ENCODE data around the gene EFCAB11.
"Not testable (repeated sequence)": the region's sequence is repeated elsewhere in the genome, so short reads cannot be mapped to it uniquely, and the experiment has no call there.

The EFCAB11 gene

DNA sequence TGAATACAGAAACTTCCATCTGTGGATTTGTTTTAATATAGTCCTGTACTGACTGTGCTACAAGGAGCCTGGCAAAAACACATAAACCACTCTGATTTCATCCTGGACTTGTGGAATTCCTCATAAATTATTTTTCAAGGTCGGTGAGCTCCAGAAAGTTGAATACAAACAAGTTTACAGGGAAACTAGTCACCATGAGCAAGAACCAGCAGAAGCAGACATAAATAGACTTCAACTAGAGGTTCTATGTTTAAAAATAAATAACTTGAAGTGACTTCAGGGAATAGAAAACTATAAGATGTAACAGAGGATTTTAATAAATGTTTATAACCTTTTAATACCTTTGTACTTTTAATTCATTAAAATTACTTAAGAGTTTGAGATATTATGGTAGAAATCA is 63.5 kb downstream of the EFCAB11 start:
- Histone ChIP-seq H3K9ac (ENCODE audit: low read depth, low read length) (no peak overlapping the region), H3K9me3 (ENCODE audit: control insufficient read depth, insufficient read depth, low read length) (no peaks in the 10 kb centered on the region), H3K4me1 (ENCODE audit: insufficient read depth, low read length) (no peaks in the 10 kb centered on the region), H3K36me3 (ENCODE audit: insufficient read depth, low read length) (no peaks in the 10 kb centered on the region)

DNA sequence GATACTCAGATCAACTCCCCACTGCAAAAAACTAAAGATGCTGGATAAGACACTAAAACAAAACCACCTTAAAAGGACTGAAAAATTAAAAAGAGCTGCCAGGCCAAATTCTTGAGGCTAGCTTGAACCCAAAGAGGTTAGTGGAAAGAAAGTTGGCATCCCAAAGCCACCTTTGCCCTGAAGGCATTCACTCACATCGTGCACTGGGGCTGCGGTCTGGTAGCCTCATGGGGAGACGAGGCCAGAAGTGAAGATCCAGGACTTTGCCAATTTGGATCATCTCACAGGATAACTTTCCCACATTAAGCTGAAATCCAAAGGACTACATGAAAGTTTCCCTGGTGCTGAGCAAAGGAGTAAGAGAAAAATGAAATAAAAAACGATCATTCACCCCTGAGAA is 63.9 kb downstream of the EFCAB11 start:
- Histone ChIP-seq H3K4me1 (ENCODE audit: insufficient read depth, low read length) (no peaks in the 10 kb centered on the region), H3K9ac (ENCODE audit: low read depth, low read length) (no peak overlapping the region), H3K9me3 (ENCODE audit: control insufficient read depth, insufficient read depth, low read length) (no peaks in the 10 kb centered on the region), H3K36me3 (ENCODE audit: insufficient read depth, low read length) (no peaks in the 10 kb centered on the region)

DNA sequence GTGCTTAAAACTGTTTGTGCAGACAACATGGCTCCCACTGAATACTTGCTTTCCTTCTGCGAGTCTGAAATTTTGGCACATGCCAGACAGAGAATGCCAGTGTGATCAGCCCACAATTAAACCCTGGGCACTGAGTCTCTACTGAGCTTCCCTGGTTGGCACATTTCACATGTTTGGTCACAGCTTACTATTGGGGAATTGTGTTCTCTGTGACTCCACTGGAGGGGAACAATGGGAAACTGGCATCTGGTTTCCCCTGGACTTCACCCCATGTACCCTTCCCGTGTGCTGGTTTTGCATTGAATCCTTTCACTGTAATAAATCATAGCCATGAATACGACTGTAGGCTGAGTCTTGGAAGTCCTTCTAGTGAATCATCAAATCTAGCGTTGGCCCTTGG is 64.9 kb downstream of the EFCAB11 start:
- H3K4me1 ChIP-seq (ENCODE audit: insufficient read depth, low read length), result no peaks in the 10 kb centered on the region
- H3K9ac ChIP-seq (ENCODE audit: low read depth, low read length), result no peak overlapping the region
- H3K36me3 ChIP-seq (ENCODE audit: insufficient read depth, low read length), result no peaks in the 10 kb centered on the region
- H3K9me3 ChIP-seq (ENCODE audit: control insufficient read depth, insufficient read depth, low read length), result no peaks in the 10 kb centered on the region

DNA sequence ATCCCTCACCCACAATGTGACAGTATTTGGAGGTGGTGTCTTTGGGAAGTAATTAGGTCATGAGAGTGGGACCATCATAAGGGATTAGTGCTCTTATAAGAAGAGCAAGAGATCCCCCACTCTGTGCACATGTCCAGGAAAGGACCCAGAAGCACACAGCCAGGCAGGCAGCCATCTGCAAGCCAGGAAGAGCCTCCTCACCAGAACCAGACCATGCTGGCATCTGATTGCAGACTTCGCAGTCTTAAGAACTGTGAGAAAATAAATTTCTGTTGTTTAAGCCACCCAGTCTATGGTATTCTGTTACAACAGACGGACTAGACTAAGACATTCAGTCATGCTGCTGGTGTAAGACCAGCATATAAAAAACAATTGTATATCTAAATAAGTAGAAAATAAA is 69.8 kb downstream of the EFCAB11 start:
- Histone ChIP-seq H3K9ac (ENCODE audit: low read depth, low read length) (no peak overlapping the region), H3K4me1 (ENCODE audit: insufficient read depth, low read length) (no peaks in the 10 kb centered on the region), H3K9me3 (ENCODE audit: control insufficient read depth, insufficient read depth, low read length) (no peaks in the 10 kb centered on the region), H3K36me3 (ENCODE audit: insufficient read depth, low read length) (no peaks in the 10 kb centered on the region)

DNA sequence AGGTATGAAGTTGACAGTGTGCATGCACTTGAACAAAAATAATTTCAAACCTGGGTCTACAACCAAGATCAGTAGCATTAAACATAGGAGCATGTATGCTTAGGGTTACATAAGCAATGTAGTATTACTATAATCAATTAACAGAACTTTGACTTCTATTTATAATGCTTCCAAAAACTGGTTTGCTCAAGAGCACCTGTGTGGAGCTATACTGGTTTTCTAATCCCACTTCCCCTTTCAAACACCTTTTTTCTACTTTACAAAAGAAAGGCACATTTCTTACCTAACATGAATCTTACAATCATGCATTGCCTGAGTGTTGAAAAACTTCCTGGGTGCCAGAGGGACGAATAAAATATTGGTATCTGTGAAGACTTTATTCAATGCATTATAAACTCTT is 72.7 kb downstream of the EFCAB11 start:
- Histone ChIP-seq H3K9ac (ENCODE audit: low read depth, low read length) (no peak overlapping the region), H3K9me3 (ENCODE audit: control insufficient read depth, insufficient read depth, low read length) (no peaks in the 10 kb centered on the region), H3K4me1 (ENCODE audit: insufficient read depth, low read length) (no peaks in the 10 kb centered on the region), H3K36me3 (ENCODE audit: insufficient read depth, low read length) (no peaks in the 10 kb centered on the region)

DNA sequence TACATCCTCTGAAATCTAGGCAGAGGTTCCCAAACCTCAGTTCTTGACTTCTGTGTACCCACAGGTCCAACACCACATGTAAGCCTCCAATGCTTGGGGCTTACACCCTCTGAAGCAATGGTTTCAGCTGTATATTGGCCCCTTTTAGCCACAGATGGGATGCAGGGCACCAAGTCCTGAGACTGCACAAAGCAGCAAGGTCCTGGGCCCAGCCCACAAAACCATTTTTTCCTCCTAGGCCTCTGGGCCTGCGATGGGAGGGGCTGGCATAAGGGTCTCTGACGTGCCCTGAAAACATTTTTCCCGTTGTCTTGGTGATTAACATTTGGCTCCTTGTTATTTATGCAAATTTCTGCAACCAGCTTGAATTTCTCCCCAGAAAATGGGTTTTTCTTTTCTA is 80.4 kb downstream of the EFCAB11 start:
- not testable (repeated sequence) for H3K9ac ChIP-seq (ENCODE audit: low read depth, low read length); H3K9me3 ChIP-seq (ENCODE audit: control insufficient read depth, insufficient read depth, low read length); H3K4me1 ChIP-seq (ENCODE audit: insufficient read depth, low read length); H3K36me3 ChIP-seq (ENCODE audit: insufficient read depth, low read length)

DNA sequence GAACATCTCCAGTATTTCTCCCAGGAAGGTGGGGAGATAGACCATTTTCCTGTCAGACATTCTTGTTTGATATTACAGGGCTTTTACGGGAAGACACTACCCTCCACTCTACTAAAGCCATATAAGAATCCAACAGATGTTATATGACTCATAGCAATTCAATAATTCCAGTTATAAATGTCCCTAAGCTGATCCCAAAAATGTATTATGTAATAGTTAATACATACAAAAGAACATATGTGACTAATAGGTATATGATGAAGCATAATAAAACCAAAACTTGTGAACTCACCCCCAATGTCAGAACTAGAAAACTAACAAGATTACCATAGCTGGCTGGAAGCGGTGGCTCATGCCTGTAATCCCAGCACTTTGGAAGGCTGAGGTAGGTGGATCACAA is 84.2 kb downstream of the EFCAB11 start:
- H3K9ac ChIP-seq (ENCODE audit: low read depth, low read length), result no peak overlapping the region
- H3K4me1 ChIP-seq (ENCODE audit: insufficient read depth, low read length), result no peaks in the 10 kb centered on the region
- H3K36me3 ChIP-seq (ENCODE audit: insufficient read depth, low read length), result no peaks in the 10 kb centered on the region
- H3K9me3 ChIP-seq (ENCODE audit: control insufficient read depth, insufficient read depth, low read length), result no peaks in the 10 kb centered on the region; the same call in 1 of the 2 replicates

DNA sequence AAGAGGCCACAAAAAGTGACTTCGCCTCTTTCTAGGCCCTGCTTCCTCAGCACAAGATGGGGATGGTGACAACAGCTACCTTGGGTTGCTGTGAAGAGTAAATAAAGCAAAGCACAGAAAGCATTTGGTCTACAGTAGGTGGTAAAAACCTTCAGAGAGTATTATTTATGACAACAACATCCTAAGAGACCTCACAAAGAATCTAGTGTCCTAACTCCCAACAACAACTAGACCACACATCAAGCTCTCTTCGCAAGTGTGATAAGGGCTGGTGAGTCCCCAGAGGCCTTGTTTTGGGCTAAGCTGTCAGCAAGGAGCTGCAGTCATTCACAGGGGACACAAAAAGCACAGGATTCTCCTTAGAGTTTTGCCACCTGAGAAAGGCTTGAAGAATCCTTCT is 84.9 kb downstream of the EFCAB11 start:
- H3K36me3 ChIP-seq (ENCODE audit: insufficient read depth, low read length), result no peaks in the 10 kb centered on the region
- H3K4me1 ChIP-seq (ENCODE audit: insufficient read depth, low read length), result no peaks in the 10 kb centered on the region
- no peak overlapping the region for H3K9ac ChIP-seq (ENCODE audit: low read depth, low read length)
- no peaks in the 10 kb centered on the region; the same call in 1 of the 2 replicates for H3K9me3 ChIP-seq (ENCODE audit: control insufficient read depth, insufficient read depth, low read length)

DNA sequence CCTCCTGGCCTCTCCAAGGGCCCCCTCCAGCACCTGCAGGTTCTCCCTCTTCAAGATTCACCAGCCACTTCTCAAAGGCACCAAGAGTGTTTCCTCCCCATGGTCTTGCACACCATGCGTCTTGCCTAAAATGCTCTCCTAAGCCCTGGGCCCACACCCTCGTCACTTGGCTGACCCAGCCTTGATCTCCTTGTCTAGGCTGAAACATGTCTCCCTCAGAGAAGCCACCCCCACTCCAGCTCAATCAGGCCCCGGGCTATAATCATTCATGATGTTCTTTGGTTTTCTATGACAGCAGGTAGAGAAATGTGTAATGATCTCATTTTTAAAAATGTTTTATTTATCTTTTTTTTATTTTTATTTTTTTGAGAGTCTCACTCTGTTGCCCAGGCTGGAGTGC is 88.1 kb downstream of the EFCAB11 start:
- Histone ChIP-seq H3K4me1 (ENCODE audit: insufficient read depth, low read length) (no peaks in the 10 kb centered on the region), H3K9ac (ENCODE audit: low read depth, low read length) (no peak overlapping the region), H3K9me3 (ENCODE audit: control insufficient read depth, insufficient read depth, low read length) (no peaks in the 10 kb centered on the region), H3K36me3 (ENCODE audit: insufficient read depth, low read length) (no peaks in the 10 kb centered on the region)

DNA sequence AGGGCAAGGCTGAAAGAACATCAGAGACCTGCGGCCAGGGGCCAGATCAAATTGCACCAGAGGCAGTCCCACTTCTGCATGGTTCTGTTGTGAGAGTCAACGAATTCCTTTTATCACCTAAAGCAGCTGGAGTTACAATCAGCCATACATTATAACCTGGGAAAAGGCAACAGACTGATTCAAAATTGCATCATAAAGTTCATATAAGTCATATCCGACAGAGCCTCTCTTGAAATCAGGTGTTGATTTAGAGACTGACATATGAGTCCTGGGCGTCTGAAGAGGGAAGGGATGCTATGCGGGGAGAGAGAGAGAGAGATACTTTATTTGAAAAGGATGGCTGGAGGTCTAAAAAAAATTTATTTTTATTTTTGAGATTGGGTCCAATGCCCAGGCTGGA is 89.4 kb downstream of the EFCAB11 start:
- H3K36me3 ChIP-seq (ENCODE audit: insufficient read depth, low read length), result no peaks in the 10 kb centered on the region
- no peaks in the 10 kb centered on the region for H3K4me1 ChIP-seq (ENCODE audit: insufficient read depth, low read length)
- H3K9ac ChIP-seq (ENCODE audit: low read depth, low read length), result no peak overlapping the region
- no peaks in the 10 kb centered on the region for H3K9me3 ChIP-seq (ENCODE audit: control insufficient read depth, insufficient read depth, low read length)

DNA sequence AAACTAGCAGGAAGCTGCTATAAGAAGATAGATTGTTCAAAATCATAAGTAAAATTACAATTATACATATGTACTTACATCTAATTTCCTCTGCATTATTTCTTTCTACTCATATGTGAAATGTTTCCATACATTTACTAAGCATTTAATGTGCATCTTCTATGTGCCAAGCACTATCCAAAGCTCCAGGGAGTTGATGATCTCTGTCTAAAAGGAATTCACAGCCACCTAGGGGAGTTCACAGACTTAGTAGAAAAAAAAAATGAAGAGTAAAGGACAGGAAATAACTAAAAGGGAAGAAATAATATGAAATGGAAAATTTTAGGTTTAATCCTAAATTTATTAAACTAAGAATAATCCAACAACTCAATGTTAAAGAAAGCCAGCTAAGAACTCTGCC is 91.7 kb downstream of the EFCAB11 start:
- Histone ChIP-seq H3K36me3 (ENCODE audit: insufficient read depth, low read length) (no peaks in the 10 kb centered on the region), H3K4me1 (ENCODE audit: insufficient read depth, low read length) (no peaks in the 10 kb centered on the region), H3K9ac (ENCODE audit: low read depth, low read length) (no peak overlapping the region), H3K9me3 (ENCODE audit: control insufficient read depth, insufficient read depth, low read length) (no peaks in the 10 kb centered on the region)

DNA sequence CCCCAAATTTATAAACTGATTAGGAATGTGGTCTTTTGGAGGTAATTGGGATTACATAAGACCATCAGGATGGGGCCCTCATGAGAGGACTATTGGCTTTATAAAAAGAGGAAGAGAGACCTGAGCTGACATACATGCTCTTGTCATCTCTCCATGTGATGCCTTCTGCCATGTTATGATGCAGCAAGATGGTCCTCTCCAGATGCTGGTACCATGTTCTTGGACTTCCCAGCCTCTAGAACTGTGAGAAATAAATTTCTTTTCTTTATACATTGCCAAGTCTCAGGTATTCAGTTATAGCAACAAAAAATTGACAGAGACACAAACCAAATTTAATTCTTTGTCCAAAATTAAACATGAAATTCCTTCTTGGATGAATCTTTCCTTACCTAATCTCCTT is 92.9 kb downstream of the EFCAB11 start:
- H3K36me3 ChIP-seq (ENCODE audit: insufficient read depth, low read length), result no peaks in the 10 kb centered on the region
- no peaks in the 10 kb centered on the region for H3K9me3 ChIP-seq (ENCODE audit: control insufficient read depth, insufficient read depth, low read length)
- no peak overlapping the region for H3K9ac ChIP-seq (ENCODE audit: low read depth, low read length)
- no peaks in the 10 kb centered on the region for H3K4me1 ChIP-seq (ENCODE audit: insufficient read depth, low read length)

DNA sequence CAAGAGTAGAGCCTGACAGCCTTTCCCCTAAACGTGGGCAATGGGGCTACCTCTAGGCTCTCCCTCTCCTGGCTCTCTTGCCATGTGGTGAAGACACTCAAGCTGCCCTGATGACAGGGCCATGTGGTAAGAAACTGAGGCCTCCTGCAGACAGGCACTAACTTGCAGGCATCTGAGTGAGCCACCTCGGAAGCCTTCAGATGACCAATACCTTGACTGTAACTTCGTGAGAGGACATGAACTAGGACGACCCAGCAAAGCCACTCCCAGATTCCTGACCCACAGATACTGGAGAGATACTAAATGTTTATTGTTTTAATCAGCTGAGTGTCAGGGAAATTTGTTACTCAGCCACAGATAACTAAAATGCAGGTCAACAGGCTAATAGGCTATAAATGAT is 96.4 kb downstream of the EFCAB11 start:
- no peak overlapping the region for H3K9ac ChIP-seq (ENCODE audit: low read depth, low read length)
- H3K36me3 ChIP-seq (ENCODE audit: insufficient read depth, low read length), result no peaks in the 10 kb centered on the region
- no peaks in the 10 kb centered on the region for H3K9me3 ChIP-seq (ENCODE audit: control insufficient read depth, insufficient read depth, low read length)
- H3K4me1 ChIP-seq (ENCODE audit: insufficient read depth, low read length), result no peaks in the 10 kb centered on the region

DNA sequence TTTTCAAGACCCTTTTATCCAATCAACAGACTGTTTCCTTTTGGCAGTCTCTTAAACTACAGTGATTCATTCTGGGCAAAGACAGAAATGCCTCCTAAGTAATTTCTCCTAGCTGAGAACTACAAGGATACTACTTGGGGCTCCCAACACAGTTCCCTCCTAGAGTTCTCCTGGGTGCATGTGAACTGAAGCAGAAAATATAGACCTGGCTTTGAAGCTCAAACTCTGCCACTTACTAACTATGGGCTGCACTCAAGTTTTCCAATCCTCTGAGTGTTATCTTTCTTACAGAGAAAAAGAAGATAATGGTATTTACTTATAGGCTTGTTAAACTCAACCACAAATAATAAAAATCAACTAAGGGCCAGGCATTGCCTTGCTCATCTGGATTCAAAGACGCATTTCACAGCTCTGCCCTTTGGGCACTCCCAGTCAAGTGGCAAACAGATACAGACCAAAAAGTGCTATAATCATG is 97.6 kb downstream of the EFCAB11 start:
- Histone ChIP-seq H3K36me3 (ENCODE audit: insufficient read depth, low read length) (no peaks in the 10 kb centered on the region), H3K9ac (ENCODE audit: low read depth, low read length) (no peak overlapping the region), H3K9me3 (ENCODE audit: control insufficient read depth, insufficient read depth, low read length) (no peaks in the 10 kb centered on the region), H3K4me1 (ENCODE audit: insufficient read depth, low read length) (no peaks in the 10 kb centered on the region)

DNA sequence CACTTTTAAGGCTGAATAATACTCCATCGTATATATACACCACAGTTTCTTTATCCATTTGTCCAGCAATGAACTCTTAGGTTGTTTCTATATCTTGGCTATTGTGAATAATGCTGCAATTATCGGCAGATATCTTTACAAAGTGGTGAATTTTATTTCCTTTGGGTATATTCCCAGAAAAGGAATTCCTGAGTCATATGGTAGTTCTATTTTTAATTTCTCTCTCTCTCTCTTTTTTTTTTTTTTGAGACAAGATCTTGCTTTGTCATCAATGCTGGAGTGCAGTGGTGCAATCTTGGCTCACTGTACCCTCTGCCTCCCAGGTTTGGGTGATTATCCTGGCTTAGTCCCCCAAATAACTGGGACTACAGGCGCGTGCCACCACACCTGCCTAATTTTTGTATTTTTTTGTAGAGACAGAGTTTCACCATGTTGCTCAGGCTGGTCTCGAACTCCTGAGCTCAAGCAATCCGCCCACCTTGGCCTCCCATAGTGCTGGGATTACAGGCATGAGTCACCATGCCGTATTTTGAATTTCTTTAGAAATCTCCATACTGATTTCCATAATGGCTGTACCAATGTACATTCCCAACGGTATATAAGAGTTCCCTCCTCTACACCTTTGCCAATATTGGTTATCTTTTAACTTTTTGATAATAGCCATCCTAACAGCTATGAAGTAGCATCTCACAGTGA is 98.4 kb downstream of the EFCAB11 start:
- Histone ChIP-seq H3K36me3 (ENCODE audit: insufficient read depth, low read length) (no peaks in the 10 kb centered on the region), H3K4me1 (ENCODE audit: insufficient read depth, low read length) (no peaks in the 10 kb centered on the region), H3K9me3 (ENCODE audit: control insufficient read depth, insufficient read depth, low read length) (no peaks in the 10 kb centered on the region), H3K9ac (ENCODE audit: low read depth, low read length) (no peak overlapping the region)
